HG03460 (cell line): Measurements from ENCODE around the gene NOXA1.
"Not testable (repeated sequence)": the region's sequence is repeated elsewhere in the genome, so short reads cannot be mapped to it uniquely, and the experiment has no call there.

Experiments
- ATAC-seq: cut with Tn5 transposase; IDR thresholded peaks from one replicate; pipeline ENCODE4 v1.9.1; 2021; ENCODE audit not compliant: unreplicated experiment

Gene NOXA1

DNA sequence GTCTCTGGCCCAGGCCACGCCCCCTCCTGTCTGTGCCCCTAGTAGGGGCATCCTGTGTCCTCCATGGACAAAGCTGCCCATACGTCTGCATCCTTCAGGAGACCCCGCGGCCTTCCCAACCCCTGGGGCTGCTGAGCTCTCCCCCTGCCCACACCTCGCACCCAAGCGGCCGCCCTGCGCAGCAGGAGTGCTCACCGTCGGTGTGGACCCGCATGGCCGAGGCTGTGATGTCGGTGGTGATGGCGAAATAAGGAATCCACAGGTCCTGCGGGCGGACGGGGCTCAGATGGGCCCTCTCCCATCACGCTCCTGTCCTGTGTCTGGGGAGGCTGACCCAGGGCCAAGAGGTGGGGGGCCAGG, 40.7 kb downstream of the NOXA1 start:
- ATAC-seq: no peak

DNA sequence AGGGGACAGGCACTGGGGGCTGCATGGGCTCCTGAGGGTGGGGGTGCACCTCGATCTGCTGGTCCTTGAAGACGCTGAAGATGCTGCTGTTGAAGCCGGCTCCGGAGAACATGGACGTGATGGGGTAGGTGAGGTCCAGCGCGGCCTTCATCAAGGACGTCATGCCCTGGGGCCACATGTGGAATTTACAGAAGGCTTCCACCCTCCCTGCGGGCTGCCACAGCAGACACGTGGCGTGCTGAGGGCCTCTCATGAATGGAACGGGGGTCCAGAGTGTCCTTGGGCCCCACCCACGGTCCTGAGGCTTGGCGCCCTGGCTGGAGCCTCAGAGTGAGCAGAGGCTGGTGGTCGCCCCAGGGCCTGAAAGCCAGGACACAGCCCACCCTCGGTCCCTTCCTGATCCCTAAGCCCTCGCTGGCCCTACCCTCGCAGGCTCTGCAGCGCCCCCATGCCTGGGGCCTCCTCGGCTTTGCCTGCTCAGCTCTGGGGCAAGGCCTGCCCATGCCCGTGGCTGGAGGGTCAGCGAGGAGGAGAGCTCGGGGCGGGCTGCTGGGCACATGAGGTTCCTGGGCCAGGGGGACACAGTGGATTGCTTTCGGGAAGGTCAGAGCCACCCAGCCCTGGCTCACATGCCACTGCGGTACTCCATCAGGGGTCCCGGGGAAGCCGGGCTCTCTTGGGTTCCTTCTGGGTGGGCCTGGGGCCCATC, 41.3 kb downstream of the NOXA1 start:
- ATAC-seq: no peak

DNA sequence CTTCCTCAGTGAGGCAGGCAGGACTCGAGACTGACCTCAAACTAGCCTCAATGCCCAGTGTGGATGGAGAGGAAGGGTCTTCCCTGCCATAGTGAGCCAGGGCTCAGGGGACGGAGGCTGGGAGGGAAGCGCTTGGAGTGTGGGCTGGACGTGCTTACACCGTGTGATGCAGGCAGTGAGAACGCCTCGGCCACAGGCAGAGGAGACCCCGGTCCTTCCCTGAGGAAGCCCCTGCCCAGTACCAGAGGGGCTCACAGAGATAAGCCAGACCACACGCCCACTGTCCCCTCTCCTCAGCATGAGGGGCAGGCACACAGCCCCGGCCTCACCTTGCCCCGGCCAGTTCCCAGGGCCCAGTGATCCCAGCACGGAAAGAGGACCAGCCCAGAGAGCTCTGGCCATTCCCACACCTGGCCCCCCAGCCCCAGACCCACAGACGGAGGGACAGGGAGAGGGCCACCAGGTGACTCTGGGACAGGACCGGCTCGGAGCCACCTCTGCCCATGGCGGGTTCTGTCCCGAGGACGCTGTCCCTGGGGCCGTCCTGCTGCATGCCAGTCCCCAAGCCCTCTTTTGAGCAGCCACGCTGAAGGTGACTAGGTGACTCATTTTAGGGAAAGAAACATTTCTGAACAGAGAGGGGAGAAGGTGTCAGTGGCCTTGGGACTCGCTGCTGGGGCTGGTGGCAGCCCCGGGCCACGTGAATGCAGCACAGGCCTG, 42.0 kb downstream of the NOXA1 start:
- ATAC-seq: no peak

DNA sequence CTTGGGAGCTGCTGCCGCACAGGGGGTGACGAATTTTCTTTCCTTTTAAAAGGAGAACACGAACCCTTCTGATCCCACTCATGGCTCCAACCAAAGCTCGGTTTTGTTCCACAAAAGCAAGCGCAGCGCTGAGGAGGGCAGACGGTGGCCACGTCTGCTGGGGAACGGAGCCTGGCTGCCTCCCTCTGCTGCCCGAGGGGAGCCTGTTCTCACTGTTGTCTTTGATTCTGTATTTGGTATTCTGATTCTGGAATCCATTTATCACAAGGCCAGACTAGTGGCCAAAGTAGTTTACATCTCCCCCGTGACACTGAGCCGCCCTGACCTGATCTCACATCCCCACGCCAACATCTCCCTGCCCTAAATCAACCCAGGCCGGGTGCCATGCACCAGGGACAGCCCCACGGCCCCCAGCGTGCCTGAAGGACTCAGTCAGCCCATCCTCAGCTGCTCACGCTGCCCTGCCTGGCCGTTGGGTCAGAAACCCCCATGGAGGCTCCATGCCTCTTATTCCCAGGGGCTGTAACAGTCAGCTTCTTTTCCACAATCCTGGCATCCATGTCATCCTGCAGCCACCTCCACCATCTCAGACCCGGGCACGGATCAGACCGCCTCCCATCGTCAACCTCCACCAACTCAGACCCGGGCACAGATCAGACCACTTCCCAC, 42.7 kb downstream of the NOXA1 start:
- ATAC-seq: no peak

DNA sequence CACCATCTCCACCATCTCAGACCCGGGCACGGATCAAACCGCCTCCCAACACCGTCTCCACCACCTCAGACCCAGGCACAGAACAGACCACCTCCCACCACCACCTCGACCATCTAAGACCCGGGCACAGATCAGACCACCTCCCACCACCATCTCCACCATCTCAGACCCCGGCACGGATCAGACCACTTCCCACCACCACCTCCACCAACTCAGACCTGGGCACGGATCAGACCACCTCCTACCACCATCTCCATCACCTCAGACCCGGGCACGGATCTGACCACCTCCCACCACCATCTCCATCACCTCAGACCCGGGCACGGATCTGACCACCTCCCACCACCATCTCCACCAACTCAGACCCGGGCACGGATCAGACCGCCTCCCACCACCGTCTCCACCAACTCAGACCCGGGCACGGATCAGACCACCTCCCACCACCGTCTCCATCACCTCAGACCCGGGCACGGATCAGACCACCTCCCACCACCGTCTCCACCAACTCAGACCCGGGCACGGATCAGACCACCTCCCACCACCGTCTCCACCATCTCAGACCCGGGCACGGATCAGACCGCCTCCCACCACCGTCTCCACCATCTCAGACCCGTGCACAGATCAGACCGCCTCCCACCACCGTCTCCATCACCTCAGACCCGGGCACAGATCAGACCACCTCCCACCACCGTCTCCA, 43.3 kb downstream of the NOXA1 start:
- not testable (repeated sequence) for ATAC-seq

DNA sequence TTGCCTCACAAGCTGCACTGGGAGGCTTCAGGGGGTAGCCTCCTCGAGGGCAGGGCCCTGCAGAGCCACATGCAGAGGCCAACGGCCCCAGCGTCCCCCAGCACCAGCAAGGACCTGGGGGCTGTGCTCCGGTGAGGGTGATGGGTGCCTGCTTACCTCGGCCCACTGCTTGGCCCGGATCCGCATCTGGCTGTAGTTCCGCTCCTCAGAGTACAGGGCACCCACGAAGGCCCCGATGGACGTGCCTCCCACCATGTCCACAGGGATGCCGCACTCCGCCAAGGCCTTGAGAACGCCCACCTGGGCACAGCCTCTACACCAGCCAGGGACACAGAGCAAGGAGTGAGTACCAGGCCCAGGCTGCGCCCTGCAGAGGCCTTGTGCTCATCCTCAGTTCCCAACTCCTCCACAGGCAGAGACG, 44.0 kb downstream of the NOXA1 start:
- ATAC-seq: no peak

DNA sequence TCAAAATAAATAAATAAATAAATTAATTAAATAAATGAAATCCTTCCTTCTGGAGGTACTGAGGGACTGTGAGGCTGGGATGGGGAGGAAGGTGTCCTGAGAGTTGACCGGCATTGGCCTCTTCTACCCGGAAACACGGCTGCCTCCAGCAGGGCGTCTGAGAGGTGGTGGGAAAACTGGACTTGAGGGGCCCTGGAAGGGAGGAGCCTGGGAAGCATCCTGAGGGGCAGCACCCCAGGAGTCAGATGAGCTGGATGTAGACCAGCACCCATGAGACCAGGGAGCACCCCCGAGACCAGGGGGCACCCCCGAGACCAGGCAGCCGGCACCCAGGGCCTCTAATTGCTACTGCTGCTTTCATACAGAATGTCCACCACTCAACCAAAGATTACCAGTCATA, 44.7 kb downstream of the NOXA1 start:
- ATAC-seq: no peak

DNA sequence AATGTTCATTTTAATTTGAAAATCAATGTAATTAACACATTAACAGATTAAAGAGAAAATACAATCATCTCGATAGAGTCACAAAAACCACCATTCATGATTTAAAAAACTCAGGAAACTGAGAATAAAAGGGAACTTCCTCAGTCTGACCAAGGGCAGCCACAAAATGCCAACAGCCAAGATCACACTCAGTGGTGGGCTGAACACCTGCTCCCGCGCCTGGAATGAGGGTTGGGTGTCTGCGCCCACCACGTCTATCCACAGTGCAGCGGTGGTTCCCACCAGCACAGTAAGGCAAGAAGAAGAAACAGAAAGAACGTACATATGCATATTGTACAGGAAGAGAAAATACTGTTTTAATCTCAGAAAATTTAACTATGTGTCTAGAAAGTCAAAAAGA, 47.6 kb downstream of the NOXA1 start:
- no peak for ATAC-seq

DNA sequence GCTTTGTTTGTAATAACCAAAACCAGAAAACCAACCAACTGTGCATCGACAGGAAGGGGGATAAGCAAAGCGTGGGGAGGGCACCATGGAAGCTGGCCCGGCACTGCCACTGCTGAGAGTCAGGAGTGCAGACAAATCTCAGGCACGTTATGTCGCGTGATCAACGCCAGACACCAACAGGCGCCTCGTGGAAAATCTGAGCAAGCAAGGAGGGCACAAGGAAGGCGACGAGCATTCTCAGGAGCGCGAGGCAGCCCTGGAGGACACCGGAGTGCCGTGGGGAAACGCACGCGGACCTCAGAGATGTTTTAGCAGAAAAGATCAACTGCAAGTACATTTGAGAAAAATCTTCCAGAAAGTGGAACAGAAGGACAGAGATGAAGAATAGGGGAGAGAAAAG, 51.1 kb downstream of the NOXA1 start:
- no peak for ATAC-seq

DNA sequence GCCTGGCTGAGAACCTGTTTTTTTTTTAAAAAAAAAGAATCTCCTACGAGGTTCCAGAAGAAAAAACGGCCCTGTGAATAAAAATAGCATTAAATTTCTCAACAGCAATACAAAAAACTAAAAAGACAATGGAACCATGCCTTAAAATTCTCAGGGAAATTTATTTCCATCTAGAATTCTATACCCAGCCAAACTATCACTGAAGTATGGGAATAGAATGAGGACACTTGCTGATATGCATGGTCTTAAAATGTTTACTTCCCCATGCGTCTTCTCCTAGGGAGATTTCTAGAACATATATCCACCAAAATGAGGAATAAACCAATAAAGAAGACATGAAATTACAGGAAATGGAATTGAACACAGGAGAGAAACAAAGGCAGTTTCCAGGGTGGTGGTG, 52.5 kb downstream of the NOXA1 start:
- no peak for ATAC-seq

DNA sequence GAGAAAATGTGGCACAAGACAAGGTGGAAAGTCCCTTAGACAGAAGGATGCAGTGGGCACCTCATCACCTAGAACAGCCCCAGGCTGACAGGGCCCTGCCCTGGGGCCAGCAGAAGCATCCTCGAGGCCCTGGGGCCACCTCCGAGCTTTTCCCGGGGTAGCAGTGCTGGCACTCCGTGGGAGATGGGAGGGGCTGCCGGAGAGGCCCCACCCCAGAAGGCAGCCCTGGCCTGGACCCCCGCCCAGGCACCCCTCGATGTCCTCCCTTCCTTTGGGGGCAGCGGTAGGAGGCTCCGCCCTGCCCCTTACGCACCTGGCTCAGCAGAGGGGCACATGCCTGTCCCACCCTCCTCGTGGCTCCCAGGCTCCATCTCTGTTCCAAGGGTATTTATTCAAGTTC, 53.7 kb downstream of the NOXA1 start:
- no peak for ATAC-seq

DNA sequence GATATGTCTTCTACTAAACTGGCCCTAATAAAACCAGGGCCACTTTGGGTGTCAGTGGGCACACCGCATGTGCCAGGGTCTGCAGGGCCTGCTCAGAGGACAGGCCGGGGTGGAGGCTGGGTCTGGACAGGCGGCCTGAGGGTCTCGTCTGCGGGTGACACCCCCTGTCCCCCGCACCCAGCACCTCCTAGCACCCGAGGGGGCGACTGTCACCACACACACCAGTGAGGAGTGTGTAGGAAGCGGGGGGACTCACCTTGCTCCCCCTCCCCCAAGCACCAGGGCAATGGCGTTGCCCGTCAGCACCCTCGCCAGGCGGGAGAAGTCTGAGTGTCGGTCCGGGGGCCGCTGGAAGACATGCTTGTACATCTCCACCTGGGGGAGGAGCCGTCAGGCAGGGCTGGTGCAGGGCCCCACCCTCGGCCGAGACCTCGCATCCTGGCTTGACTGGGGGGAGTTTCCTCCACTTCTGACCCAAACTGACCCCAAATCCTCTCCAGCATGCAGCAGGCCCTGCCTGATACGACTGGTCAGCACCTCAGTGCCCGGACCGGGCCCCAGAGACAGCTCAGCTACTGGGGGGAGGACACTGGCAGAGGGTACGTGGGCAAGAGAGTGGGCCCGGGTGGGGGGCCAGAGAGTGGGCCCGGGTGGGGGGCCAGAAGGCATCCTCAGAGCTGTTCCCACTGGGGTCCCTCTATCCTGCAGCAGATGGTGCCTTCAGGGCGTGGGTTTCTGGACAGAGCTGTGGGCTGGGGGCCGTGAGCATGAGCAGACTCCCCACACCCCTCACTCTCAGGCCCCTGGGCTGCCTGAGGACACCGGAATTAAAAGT, 54.8 kb downstream of the NOXA1 start:
- ATAC-seq: no peak

DNA sequence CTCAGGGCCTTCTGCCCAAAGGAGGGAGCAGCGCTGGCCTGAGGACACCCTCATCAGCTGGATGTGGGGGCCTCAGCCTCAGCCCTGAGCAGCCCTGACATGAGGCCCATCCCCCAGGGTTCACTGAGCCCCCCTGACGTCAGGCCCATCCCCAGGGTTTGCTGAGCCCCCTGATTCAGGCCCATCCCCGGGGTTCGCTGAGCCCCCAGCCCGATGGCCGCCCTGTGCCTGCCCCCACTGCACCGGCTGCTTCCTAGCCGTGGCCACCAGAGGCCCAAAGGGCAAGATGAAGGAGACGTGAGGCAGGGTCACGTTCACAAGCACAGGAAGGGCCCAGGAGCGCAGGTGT, 55.4 kb downstream of the NOXA1 start:
- no peak for ATAC-seq

DNA sequence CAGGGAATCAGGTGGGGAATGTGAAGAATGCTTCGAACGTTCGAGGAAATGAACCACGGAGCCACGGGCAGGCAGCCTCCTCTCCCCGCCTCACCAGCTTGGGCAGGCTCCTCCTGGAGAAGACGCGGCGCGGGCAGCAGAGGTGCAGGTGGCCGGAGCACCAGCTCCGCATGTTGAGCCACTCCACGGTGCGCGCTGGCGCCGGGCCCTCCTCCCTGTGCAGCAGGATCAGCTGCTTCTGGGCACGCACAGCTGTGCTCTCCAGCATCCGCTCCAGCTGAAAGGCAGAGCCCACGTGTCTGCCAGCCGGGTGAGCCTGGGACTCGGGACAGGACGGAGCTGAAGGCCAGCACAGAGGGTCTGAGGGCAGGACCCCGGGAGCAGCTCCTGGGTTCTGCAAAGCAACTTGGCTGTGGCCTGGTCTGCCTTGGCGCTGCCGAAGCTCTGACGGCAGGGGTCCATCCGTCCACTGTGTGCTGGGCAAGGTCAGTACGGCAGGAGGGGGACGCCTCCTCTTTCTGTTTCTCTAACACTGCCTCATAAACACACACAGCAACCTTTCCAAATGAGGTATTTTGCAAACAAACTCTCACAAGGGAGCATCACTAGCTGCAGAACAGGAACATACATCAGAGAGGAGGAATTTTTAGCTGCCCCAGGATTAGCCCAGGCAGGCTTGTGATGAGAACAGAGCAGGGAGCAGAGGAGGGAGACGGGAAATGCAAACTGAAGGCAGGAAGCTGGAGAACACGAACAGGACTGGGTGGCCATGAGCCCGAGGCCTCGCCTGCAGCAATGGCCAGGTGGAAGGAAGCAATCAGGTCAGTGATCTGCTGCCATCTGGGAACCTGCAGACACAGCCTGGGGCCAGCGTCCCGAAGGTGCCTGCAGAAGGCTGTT, 56.0 kb downstream of the NOXA1 start:
- no peak for ATAC-seq

DNA sequence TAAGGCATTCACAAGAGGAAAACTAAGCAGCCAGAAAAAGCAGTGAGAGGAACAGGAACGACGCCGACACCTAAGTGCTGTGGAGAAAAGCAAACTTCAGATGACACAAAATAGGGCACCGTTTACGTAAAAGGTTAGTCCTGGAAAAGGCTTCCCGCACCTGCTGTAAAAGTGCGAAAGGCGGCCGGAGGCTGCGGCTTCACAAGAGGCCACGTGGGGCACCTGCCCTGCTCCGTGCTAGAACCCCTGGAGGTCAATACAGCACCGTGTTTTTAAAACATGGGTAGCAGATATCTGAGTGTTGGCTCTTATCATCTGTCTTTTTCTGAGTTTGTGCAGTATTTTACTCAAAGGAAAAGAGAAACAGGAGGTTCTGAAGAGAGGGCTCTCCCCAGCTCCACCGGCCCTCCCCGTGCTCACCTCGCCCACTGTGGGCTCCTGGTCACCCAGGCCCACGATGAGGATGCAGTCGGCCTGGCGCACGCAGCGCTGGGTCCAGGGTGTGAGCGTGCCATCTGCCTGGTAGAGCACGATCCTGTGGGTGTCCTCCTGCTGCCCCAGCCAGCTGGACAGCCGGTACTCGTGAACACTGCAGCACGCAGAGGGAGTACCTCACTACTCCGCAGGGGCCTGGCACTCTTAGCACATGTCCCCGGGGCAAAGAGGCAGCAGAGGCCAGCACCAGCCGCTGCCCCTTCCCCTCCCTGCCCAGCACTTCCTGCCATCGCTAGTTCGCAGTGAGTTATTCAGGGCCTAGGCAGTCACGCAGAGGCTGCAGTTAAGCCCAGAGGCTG, 56.9 kb downstream of the NOXA1 start:
- ATAC-seq: no peak

DNA sequence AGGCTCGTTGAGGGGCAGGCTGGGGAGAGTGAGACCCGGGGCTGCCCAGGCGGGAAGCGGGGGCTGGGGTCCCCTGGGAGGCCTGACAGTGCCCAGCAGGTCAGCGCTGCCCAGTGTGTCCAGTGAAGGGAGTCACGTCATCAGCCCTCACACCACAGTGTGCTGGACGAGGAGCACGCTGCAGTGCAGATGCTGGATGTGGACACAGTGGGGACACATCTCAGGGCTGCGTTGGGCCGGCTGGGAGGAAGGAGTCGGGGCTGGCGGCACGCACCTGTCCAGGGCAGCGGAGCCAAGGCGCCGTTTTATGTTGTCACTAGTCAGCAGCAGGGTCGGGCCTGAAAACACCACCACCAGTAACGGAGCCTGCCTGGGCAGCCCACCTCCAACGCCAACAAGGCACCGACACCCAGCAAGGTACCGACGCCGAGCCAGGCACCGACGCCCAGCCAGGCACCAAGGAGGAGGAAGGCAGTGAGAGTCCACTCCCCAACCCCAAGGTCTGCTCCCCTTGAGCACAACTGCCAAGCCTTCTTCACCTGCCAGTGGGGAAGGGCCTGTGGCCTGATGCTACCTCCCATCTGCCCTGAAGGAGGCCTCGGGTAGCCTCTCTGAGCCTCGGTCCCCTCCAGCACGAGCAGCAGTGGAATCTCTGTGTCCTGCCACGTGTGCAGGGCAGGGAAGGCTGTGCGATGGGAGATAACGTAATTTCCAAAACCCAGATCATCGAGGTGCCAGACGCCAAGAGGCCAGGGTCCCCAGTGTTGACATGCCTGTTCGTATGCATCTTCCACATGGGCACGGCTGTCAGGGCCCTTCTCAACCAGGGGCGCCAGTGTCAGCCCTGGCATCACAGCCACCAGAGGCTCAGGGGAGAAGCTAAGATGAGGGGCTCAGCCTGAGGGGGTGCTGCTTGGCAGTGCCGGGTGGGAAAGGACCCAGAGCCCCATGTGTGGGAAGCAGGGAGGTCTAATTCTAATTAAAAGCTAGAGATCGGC, 57.8 kb downstream of the NOXA1 start:
- ATAC-seq: no peak

DNA sequence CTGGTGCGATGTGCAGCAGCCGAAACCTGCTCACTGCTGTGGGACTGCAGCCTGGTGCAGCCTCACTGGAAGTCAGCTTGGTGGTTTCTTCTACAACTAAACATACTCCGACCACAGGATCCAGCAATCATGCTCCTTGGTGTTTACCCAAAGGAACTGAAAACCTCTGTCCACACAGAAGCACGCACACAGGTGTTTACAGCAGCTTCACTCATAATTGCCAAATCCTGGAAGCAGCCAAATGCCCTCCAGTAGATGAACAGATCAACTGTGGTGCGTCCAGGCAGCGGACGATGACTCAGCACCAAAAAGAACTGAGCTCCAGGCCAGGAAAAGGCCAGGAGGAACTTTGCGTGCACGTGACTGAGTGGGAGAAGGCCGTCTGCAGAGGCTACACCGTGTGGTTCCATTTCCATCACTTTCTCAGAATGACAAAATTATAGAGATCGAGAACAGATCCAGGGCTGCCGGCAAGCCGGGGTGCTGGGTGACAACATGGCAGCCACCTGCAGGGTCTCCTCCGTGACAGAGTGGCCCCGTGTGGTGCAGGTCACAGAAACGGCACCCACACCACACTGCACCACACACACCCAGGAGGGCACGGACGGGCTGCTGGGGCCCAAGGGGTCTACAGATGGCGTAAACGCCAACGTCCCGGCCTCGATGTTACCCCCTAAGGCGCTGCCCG, 59.0 kb downstream of the NOXA1 start:
- peak; percentile 47 for ATAC-seq
